Lung (tissue), 12 donors: ENCODE measurements around the gene ISOC1. TPM values are rescaled to one million over a fixed set of nuclear protein-coding genes. Genes with fewer than 3 reads are reported as not detected.

Experiments used
- ATAC-seq: fragments of 200-7000 bp; cut with Tn5 transposase; one replicate; pipeline ENCODE4 v1.9.1; 2020; ENCODE audit warnings: moderate number of reproducible peaks; ENCODE audit not compliant: insufficient read depth, low FRiP score
- DNase-seq, 3 donors: peaks; one replicate each; pipeline ENCODE4 v3.0.0-alpha.2; 2013 to 2017
- H3K27ac ChIP-seq, 2 donors: one replicate each; pipeline ENCODE4 v1.5.1; 2013; ENCODE audit warnings: mild to moderate bottlenecking in 2 of 2, moderate library complexity in 2 of 2, control low read depth in 1 of 2, inconsistent platforms in 1 of 2, low read depth in 1 of 2, low read length in 1 of 2
- H3K27me3 ChIP-seq, 3 donors: one replicate each; pipeline ENCODE4 v1.5.1; 2013; ENCODE audit warnings: low read length in 2 of 3; ENCODE audit not compliant: control insufficient read depth in 3 of 3, insufficient read depth in 3 of 3
- H3K36me3 ChIP-seq, 4 donors: one replicate each; pipeline ENCODE4 v1.5.1; 2013; ENCODE audit warnings: low read length in 4 of 4, mild to moderate bottlenecking in 1 of 4, moderate library complexity in 1 of 4; ENCODE audit not compliant: control insufficient read depth in 4 of 4, insufficient read depth in 4 of 4
- H3K4me1 ChIP-seq, 5 donors: one replicate each; pipeline ENCODE4 v1.5.1; 2013; ENCODE audit warnings: low read length in 5 of 5, mild to moderate bottlenecking in 2 of 5, moderate library complexity in 1 of 5; ENCODE audit not compliant: control insufficient read depth in 5 of 5, insufficient read depth in 5 of 5
- H3K4me3 ChIP-seq: one replicate; pipeline ENCODE4 v1.5.1; 2013; ENCODE audit warnings: mild to moderate bottlenecking, control low read depth, moderate library complexity
- H3K9ac ChIP-seq, 2 donors: one replicate each; pipeline ENCODE4 v1.5.1; 2013; ENCODE audit warnings: low read length in 2 of 2, control low read depth in 1 of 2; ENCODE audit not compliant: insufficient read depth in 1 of 2
- H3K9me3 ChIP-seq, 4 donors: one replicate each; pipeline ENCODE4 v1.5.1; 2013; ENCODE audit warnings: low read length in 3 of 4, mild to moderate bottlenecking in 1 of 4, moderate library complexity in 1 of 4; ENCODE audit not compliant: control insufficient read depth in 4 of 4, insufficient read depth in 3 of 4
- WGBS, 2 donors: extraction: QIAGEN DNeasy Blood & Tissue Kit; methylation state at CpG; one replicate each; pipeline ENCODE4 v1.1.7; 2013; 5-methylcytosine and 5-hydroxymethylcytosine counted together
- polyA plus RNA-seq, 2 donors: library from polyadenylated mRNA; stranded (reverse); fragments of 200-250 nt; gene quantifications; one replicate each; pipeline ENCODE4 v1.2.1, GENCODE V29; 2013
- total RNA-seq, 2 donors: library from RNA; depleted of rRNA in 1 of 2; stranded (reverse); fragments of >200 nt in 1 of 2; gene quantifications; one replicate each; pipeline ENCODE4 v1.2.1, GENCODE V29; 2014 to 2021
- TF ChIP-seq, protein P1 (sequence below): IDR thresholded peaks from 2 replicates; pipeline ENCODE4 v1.5.1; 2012; ENCODE audit warnings: mild to moderate bottlenecking; ENCODE audit errors: control extremely low read depth, extremely low read depth
- donor health status: control.
- donor health status: control.
- donor health status: Bipolar disorder and iron deficiency.
- donor health status: healthy.
- donor health status: DM: yes; HTN: yes; CAD: no.

The ISOC1 gene
- total and polyA plus RNA-seq, 4 donors, result 13.4 to 34.8 (median 17.6) TPM

DNA sequence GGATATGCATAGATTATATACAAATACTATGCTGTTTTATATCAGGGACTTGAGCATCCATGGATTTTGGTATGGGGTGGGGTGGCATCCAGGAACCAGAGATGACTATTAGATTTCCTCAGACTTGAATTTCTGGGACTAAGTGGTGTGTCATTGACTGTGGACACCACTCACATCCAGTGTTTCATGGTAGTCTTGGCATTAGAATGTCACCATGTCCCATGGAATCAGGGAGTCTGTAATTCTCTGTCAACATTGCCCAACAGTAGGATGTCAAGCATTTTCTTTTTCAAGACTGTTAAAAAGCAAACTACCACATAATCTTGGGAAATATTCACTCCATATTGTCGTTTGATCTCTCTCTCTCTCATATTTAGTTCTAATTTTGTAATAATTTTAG lies 13.1 kb downstream of the ISOC1 start:
- 84 to 95% methylated on average over 1 of the region's 1 CpG for WGBS, 2 donors
- Histone ChIP-seq H3K27me3 (no peaks in the 10 kb centered on the region), H3K4me1 (peaks cover 0 to 34% (median 14%) of the 10 kb centered on the region in 5 donors), H3K27ac (no peak overlapping the region), H3K36me3 (peaks cover 2 to 18% (median 6%) of the 10 kb centered on the region in 4 donors), H3K4me3 (no peak overlapping the region), H3K9ac (no peak overlapping the region), H3K9me3 (no peaks in the 10 kb centered on the region)
- TF ChIP-seq, protein P1, sequence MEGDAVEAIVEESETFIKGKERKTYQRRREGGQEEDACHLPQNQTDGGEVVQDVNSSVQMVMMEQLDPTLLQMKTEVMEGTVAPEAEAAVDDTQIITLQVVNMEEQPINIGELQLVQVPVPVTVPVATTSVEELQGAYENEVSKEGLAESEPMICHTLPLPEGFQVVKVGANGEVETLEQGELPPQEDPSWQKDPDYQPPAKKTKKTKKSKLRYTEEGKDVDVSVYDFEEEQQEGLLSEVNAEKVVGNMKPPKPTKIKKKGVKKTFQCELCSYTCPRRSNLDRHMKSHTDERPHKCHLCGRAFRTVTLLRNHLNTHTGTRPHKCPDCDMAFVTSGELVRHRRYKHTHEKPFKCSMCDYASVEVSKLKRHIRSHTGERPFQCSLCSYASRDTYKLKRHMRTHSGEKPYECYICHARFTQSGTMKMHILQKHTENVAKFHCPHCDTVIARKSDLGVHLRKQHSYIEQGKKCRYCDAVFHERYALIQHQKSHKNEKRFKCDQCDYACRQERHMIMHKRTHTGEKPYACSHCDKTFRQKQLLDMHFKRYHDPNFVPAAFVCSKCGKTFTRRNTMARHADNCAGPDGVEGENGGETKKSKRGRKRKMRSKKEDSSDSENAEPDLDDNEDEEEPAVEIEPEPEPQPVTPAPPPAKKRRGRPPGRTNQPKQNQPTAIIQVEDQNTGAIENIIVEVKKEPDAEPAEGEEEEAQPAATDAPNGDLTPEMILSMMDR, result no peak
- DNase-seq (no peak), ATAC-seq (no peak)

DNA sequence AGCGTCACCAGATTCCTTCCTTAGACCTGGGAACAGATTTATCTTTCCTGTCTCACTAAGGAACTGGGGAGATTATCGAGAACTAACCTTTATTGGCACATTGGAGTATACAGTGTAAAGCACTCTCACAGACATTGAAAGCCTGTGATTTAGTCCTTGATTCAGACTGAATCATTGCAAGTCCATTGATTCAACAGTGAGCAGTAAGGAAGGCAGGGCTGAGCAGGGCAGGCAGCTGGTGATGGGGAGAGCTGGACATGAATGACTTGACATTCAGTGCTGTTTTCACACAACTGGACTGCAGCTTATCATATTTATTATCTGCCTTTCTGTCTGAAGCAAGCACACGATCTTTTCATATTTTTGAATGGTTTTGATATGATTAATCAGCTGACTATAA lies 16.2 kb downstream of the ISOC1 start:
- WGBS, 2 donors, result 81 to 82% methylated on average over 3 of the region's 3 CpGs
- H3K27me3 ChIP-seq, result no peaks in the 10 kb centered on the region

DNA sequence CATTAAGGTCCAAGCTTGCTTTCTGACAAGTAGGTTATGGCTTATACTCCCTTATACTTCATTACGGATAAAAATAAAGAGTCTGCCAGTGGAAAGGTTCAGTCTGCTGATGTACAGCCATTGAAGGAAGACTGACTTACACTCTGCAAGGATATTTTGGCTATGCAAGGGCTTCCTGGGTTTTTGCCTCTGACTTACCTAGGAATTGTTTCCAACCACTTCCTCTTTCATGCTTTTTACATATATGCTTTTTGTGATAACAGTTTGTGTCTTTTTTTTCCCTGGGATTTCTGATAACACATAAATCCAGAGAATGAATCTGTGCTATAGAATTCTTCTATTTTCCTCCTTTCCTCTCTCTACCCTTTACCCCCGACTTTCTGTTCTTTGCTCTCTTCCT lies 16.8 kb downstream of the ISOC1 start:
- ATAC-seq, result no peak
- Histone ChIP-seq H3K4me1 (peaks cover 0 to 27% (median 10%) of the 10 kb centered on the region in 5 donors), H3K9me3 (no peaks in the 10 kb centered on the region), H3K4me3 (no peak overlapping the region), H3K27me3 (no peaks in the 10 kb centered on the region), H3K9ac (no peak overlapping the region), H3K27ac (no peak overlapping the region), H3K36me3 (peaks cover 4 to 18% (median 6%) of the 10 kb centered on the region in 4 donors)
- no peak for DNase-seq
- WGBS, 2 donors, result 75 to 88% methylated on average over 2 of the region's 2 CpGs
- TF ChIP-seq, protein P1, result no peak

More for the DNA sequence above, 16.2 kb downstream of the ISOC1 start:
- H3K36me3 ChIP-seq, result peaks cover 6 to 18% (median 7%) of the 10 kb centered on the region in 4 donors
- no peak overlapping the region for H3K27ac ChIP-seq
- ATAC-seq (peak; percentile 6), DNase-seq (no peak)
- peaks cover 0 to 32% (median 14%) of the 10 kb centered on the region in 5 donors for H3K4me1 ChIP-seq
- TF ChIP-seq, protein P1, result no peak
- H3K4me3 ChIP-seq, result no peak overlapping the region
- H3K9me3 ChIP-seq, result no peaks in the 10 kb centered on the region
- H3K9ac ChIP-seq, result no peak overlapping the region

DNA sequence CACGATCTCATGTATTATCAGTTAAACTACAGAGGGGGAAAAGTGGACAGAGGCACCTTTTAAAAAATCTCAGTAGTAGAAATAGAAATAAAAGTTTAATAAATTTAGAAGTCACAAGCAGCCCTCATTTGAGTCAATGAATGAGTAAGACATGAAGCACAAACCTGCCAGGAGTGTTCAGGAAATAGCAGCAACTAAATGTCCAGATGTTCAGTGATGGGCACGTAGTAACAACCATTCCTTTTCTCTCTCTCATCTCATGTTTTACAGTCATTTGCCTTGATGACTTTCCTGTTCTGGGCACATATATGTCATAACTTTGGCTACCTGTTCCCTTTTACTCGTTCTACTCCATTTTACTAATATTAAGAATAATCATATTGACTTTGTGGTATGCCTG lies 17.7 kb downstream of the ISOC1 start:
- 88 to 95% methylated on average over 3 of the region's 3 CpGs for WGBS, 2 donors
- no peak for DNase-seq
- no peak overlapping the region for H3K9ac ChIP-seq
- H3K9me3 ChIP-seq, result no peaks in the 10 kb centered on the region
- TF ChIP-seq, protein P1, result no peak
- ATAC-seq, result no peak
- no peak overlapping the region for H3K27ac ChIP-seq
- peaks cover 0 to 27% (median 10%) of the 10 kb centered on the region in 5 donors for H3K4me1 ChIP-seq
- H3K36me3 ChIP-seq, result peaks cover 6 to 12% (median 11%) of the 10 kb centered on the region in 4 donors
- H3K4me3 ChIP-seq, result no peak overlapping the region
- no peaks in the 10 kb centered on the region for H3K27me3 ChIP-seq
